Measurements from ENCODE around the gene PLEKHF1.

The PLEKHF1 gene

DNA sequence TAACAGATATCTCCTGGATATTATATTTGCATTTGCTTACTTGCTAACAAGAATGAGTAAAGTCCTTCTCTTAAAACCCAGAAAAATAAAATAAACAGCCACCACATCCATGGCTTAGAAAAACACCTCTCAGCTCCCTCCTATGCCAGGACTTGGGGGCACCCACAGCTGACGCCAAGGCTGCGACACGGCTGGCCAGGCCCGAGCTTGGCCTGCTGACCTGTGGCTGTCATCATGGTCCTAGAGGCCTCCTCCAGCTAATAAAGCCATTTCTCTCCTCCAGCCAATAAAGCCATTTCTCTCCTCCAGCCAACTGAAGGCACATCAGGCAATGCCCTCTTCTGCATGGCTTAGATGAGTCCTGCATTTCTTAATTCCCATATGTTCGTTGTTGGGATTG, 28.9 kb downstream of the PLEKHF1 start:
- POLR2A ChIA-PET = no interaction called here
- H3K27ac ChIP-seq (ENCODE audit: insufficient read depth in 1 of 2, low read depth in 1 of 2, low read length in 2 of 2, poor library complexity in 1 of 2, severe bottlenecking in 2 of 2) = no peak overlapping the region

DNA sequence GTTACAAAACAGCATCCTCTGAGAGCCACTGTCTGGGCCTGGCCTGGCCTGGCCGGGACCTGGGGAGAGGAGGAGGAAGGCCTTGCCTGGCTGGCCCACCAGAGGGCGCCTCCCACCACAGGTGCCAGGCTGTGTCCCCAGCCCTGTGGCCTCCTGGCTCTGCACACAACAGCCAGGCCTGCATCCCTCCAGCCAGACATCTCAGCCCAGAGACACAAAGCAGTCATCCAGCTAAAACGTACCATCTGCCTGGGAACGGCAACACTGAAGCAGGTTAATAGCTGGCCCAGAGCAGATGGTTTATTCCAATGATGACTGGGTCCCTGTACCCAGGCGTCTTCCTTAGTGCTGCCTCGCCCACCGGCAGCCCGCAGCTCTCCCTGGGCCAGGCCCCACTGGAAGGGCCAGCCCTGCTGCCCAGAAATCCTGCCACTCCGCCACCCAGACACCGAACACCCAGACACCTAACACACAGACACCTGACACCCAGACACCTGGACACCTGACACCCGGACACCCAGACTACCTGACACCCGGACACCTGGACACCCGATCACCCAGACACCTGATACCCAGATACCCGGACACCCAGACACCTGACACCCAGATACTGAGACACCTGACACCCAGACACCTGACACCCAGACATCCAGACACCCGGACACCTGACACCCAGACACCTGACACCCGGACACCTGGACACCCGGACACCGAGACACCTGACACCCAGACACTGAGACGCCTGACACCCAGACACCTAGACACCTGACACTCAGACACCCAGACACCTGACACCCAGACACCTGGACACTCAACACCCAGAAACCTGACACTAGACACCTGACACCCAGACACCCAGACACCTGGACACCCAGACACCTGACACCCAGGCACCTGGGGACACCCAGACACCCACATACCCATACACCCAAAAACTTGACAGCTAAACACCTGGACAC, 29.7 kb downstream of the PLEKHF1 start:
- no peaks in the 10 kb centered on the region for H3K36me3 ChIP-seq (ENCODE audit: control insufficient read depth in 4 of 4, insufficient read depth in 4 of 4, low read length in 3 of 4)
- 78% methylated on average over 15 of the region's 19 CpGs for WGBS (ENCODE audit: insufficient coverage)
- peak; percentile 74 to 85 (median 83) for DNase-seq
- peaks cover 0 to 2% (median 0%) of the 10 kb centered on the region in 4 experiments for H3K4me1 ChIP-seq (ENCODE audit: control extremely low read depth in 1 of 4, control insufficient read depth in 4 of 4, insufficient read depth in 4 of 4, low read length in 3 of 4)
- CTCF ChIA-PET = interaction anchor here (0.6 to 6.7 kb wide), 15 partner anchors 9 to 272 kb away, joined by 3 to 98 read pairs (median 5); partner anchors contain the start of genes C19orf12, PLEKHF1 and POP4
- POLR2A ChIA-PET = no interaction called here
- H3K9me3 ChIP-seq (ENCODE audit: control extremely low read depth in 1 of 5, control insufficient read depth in 4 of 5, insufficient read depth in 2 of 5, low read depth in 1 of 5, low read length in 4 of 5) = peaks cover 0 to 7% (median 4%) of the 10 kb centered on the region in 5 experiments
- H3K27me3 ChIP-seq (replicated peaks in 2 of 5; ENCODE audit: control insufficient read depth in 4 of 5, insufficient read depth in 5 of 5, low read length in 4 of 5) = no peaks in the 10 kb centered on the region
- no peak overlapping the region for H3K4me3 ChIP-seq (ENCODE audit: control insufficient read depth in 1 of 7, extremely low read depth in 1 of 7, insufficient read depth in 4 of 7, low read depth in 2 of 7, low read length in 6 of 7)
- H3K27ac ChIP-seq (ENCODE audit: insufficient read depth in 1 of 2, low read depth in 1 of 2, low read length in 2 of 2, poor library complexity in 1 of 2, severe bottlenecking in 2 of 2) = no peak overlapping the region

More for the DNA sequence above, 28.9 kb downstream of the PLEKHF1 start:
- H3K9me3 ChIP-seq (ENCODE audit: control extremely low read depth in 1 of 5, control insufficient read depth in 4 of 5, insufficient read depth in 2 of 5, low read depth in 1 of 5, low read length in 4 of 5) = peaks cover 0 to 7% (median 4%) of the 10 kb centered on the region in 5 experiments
- CTCF ChIA-PET = interaction anchor here (0.6 to 6.7 kb wide), 15 partner anchors 8 to 272 kb away, joined by 3 to 98 read pairs (median 5); partner anchors contain the start of genes C19orf12, PLEKHF1 and POP4
- peaks cover 0 to 2% (median 0%) of the 10 kb centered on the region in 4 experiments for H3K4me1 ChIP-seq (ENCODE audit: control extremely low read depth in 1 of 4, control insufficient read depth in 4 of 4, insufficient read depth in 4 of 4, low read length in 3 of 4)
- 97% methylated on average over 5 of the region's 5 CpGs for WGBS (ENCODE audit: insufficient coverage)
- no peaks in the 10 kb centered on the region for H3K36me3 ChIP-seq (ENCODE audit: control insufficient read depth in 4 of 4, insufficient read depth in 4 of 4, low read length in 3 of 4)
- H3K27me3 ChIP-seq (replicated peaks in 2 of 5; ENCODE audit: control insufficient read depth in 4 of 5, insufficient read depth in 5 of 5, low read length in 4 of 5) = no peaks in the 10 kb centered on the region
- no peak overlapping the region for H3K4me3 ChIP-seq (ENCODE audit: control insufficient read depth in 1 of 7, extremely low read depth in 1 of 7, insufficient read depth in 4 of 7, low read depth in 2 of 7, low read length in 6 of 7)
- DNase-seq = no peak

DNA sequence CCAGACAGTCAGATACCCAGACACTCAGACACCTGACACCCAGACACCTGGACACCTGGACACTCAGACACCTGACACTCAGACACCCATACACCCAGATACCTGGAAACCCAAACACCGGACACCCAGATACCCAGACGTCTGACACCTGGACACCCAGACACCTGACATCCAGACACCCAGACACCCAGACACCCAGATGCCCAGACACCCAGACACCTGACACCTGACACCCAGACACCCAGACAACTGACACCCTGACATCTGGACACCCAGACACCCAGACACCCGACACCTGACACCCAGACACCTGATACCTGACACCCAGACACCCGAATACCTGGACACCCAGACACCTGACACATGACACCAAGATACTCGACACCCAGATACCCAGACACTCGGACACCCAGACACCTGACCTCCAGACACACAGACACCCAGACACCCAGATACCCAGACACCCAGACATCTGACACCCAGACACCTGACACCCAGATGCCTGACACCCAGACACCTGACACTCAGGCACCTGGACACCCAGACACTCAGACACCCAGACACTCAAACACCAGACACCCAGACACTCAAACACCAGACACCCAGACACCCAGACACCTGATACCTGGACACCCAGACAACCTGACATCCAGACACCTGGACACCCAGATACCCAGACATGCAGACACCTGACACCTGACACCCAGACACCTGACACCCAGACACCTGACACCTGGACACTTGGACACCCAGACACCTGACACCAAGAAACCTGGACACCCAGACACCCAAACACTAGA, 30.7 kb downstream of the PLEKHF1 start:
- CTCF ChIA-PET = interaction anchor here (1.7 to 6.6 kb wide), 2 partner anchors 18 to 33 kb away, joined by 5 to 98 read pairs; partner anchors contain the start of gene C19orf12
- POLR2A ChIA-PET = no interaction called here

DNA sequence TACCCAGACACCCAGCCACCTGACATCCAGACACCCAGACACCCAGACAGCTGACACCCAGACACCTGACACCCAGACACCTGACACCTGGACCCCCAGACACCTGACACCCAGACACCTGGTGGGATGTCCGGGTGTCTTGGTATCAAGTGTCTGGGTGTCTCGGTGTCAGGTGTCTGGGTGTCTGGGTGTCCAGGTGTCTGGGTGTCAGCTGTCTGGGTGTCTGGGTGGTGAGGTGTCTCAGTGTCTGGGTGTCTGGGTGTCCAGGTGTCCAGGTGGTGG, 31.2 kb downstream of the PLEKHF1 start:
- no CpG with 5 or more reads among the region's 2 CpGs for WGBS (ENCODE audit: insufficient coverage)
- Histone ChIP-seq H3K27ac (ENCODE audit: insufficient read depth in 1 of 2, low read depth in 1 of 2, low read length in 2 of 2, poor library complexity in 1 of 2, severe bottlenecking in 2 of 2) (no peak overlapping the region), H3K27me3 (replicated peaks in 2 of 5; ENCODE audit: control insufficient read depth in 4 of 5, insufficient read depth in 5 of 5, low read length in 4 of 5) (no peaks in the 10 kb centered on the region), H3K36me3 (ENCODE audit: control insufficient read depth in 4 of 4, insufficient read depth in 4 of 4, low read length in 3 of 4) (peaks cover 0 to 2% (median under 1%) of the 10 kb centered on the region in 4 experiments), H3K9me3 (ENCODE audit: control extremely low read depth in 1 of 5, control insufficient read depth in 4 of 5, insufficient read depth in 2 of 5, low read depth in 1 of 5, low read length in 4 of 5) (no peaks in the 10 kb centered on the region), H3K4me1 (ENCODE audit: control extremely low read depth in 1 of 4, control insufficient read depth in 4 of 4, insufficient read depth in 4 of 4, low read length in 3 of 4) (no peaks in the 10 kb centered on the region), H3K4me3 (ENCODE audit: control insufficient read depth in 1 of 7, extremely low read depth in 1 of 7, insufficient read depth in 4 of 7, low read depth in 2 of 7, low read length in 6 of 7) (no peak overlapping the region)
- ChIA-PET CTCF (interaction anchor here (1.8 kb wide), 1 partner anchor 20 kb away, joined by 7 read pairs; no protein-coding TSS in a partner anchor), POLR2A (no interaction called here)
- DNase-seq = no peak

More for the DNA sequence above, 30.7 kb downstream of the PLEKHF1 start:
- H3K4me1 ChIP-seq (ENCODE audit: control extremely low read depth in 1 of 4, control insufficient read depth in 4 of 4, insufficient read depth in 4 of 4, low read length in 3 of 4) = no peaks in the 10 kb centered on the region
- no peaks in the 10 kb centered on the region for H3K27me3 ChIP-seq (replicated peaks in 2 of 5; ENCODE audit: control insufficient read depth in 4 of 5, insufficient read depth in 5 of 5, low read length in 4 of 5)
- H3K36me3 ChIP-seq (ENCODE audit: control insufficient read depth in 4 of 4, insufficient read depth in 4 of 4, low read length in 3 of 4) = no peaks in the 10 kb centered on the region
- 94% methylated on average over 2 of the region's 6 CpGs for WGBS (ENCODE audit: insufficient coverage)
- no peak overlapping the region for H3K4me3 ChIP-seq (ENCODE audit: control insufficient read depth in 1 of 7, extremely low read depth in 1 of 7, insufficient read depth in 4 of 7, low read depth in 2 of 7, low read length in 6 of 7)
- H3K27ac ChIP-seq (ENCODE audit: insufficient read depth in 1 of 2, low read depth in 1 of 2, low read length in 2 of 2, poor library complexity in 1 of 2, severe bottlenecking in 2 of 2) = no peak overlapping the region
- no peak for DNase-seq
- peaks cover 0 to under 1% (median 0%) of the 10 kb centered on the region in 5 experiments for H3K9me3 ChIP-seq (ENCODE audit: control extremely low read depth in 1 of 5, control insufficient read depth in 4 of 5, insufficient read depth in 2 of 5, low read depth in 1 of 5, low read length in 4 of 5)

DNA sequence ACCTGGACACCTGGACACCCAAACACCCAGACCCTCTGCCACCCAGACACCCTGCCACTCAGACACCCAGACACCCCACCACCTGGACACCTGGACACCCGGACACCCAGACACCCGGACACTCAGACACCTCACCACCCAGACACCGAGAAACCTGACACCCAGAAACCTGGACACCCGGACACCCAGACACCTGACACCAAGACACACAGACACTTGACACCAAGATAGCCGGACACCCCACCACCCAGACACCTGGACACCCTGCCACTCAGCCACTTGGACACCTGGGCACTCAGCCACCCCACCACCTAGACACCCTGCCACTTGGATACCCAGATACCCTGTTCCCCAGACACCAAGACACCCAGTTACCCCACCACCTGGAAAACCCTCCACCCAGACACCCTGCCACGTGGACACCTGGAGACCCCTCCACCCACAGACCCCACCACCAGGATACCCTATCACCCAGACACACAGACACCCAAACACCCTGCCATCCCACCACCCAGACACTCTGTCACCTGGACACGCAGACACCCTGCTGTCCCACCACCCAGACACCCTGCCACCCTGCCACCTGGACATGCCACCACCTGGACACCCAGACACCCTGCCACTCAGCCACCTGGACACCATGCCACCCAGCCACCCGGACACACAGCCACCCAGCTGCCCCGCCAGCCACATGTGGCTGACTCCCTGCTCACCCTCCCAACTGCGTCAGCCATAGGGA, 32.4 kb downstream of the PLEKHF1 start:
- no peak overlapping the region for H3K4me3 ChIP-seq (ENCODE audit: control insufficient read depth in 1 of 7, extremely low read depth in 1 of 7, insufficient read depth in 4 of 7, low read depth in 2 of 7, low read length in 6 of 7)
- POLR2A ChIA-PET = no interaction called here
- CTCF ChIA-PET = interaction anchor here (0.6 to 1.8 kb wide), 3 partner anchors 19 to 86 kb away, joined by 3 to 7 read pairs (median 3); no protein-coding TSS in a partner anchor
- DNase-seq = no peak
- no peaks in the 10 kb centered on the region for H3K9me3 ChIP-seq (ENCODE audit: control extremely low read depth in 1 of 5, control insufficient read depth in 4 of 5, insufficient read depth in 2 of 5, low read depth in 1 of 5, low read length in 4 of 5)
- 90% methylated on average over 5 of the region's 10 CpGs for WGBS (ENCODE audit: insufficient coverage)
- no peaks in the 10 kb centered on the region for H3K4me1 ChIP-seq (ENCODE audit: control extremely low read depth in 1 of 4, control insufficient read depth in 4 of 4, insufficient read depth in 4 of 4, low read length in 3 of 4)
- H3K36me3 ChIP-seq (ENCODE audit: control insufficient read depth in 4 of 4, insufficient read depth in 4 of 4, low read length in 3 of 4) = peaks cover 0 to 14% (median 7%) of the 10 kb centered on the region in 4 experiments
- no peaks in the 10 kb centered on the region for H3K27me3 ChIP-seq (replicated peaks in 2 of 5; ENCODE audit: control insufficient read depth in 4 of 5, insufficient read depth in 5 of 5, low read length in 4 of 5)
- no peak overlapping the region for H3K27ac ChIP-seq (ENCODE audit: insufficient read depth in 1 of 2, low read depth in 1 of 2, low read length in 2 of 2, poor library complexity in 1 of 2, severe bottlenecking in 2 of 2)

- Histone ChIP-seq H3K9me3 (ENCODE audit: control extremely low read depth in 1 of 5, control insufficient read depth in 4 of 5, insufficient read depth in 2 of 5, low read depth in 1 of 5, low read length in 4 of 5) (no peaks in the 10 kb centered on the region), H3K4me3 (ENCODE audit: control insufficient read depth in 1 of 7, extremely low read depth in 1 of 7, insufficient read depth in 4 of 7, low read depth in 2 of 7, low read length in 6 of 7) (no peak overlapping the region), H3K36me3 (ENCODE audit: control insufficient read depth in 4 of 4, insufficient read depth in 4 of 4, low read length in 3 of 4) (peaks cover 2 to 29% (median 13%) of the 10 kb centered on the region in 4 experiments), H3K4me1 (ENCODE audit: control extremely low read depth in 1 of 4, control insufficient read depth in 4 of 4, insufficient read depth in 4 of 4, low read length in 3 of 4) (no peaks in the 10 kb centered on the region), H3K27me3 (replicated peaks in 2 of 5; ENCODE audit: control insufficient read depth in 4 of 5, insufficient read depth in 5 of 5, low read length in 4 of 5) (no peaks in the 10 kb centered on the region), H3K27ac (ENCODE audit: insufficient read depth in 1 of 2, low read depth in 1 of 2, low read length in 2 of 2, poor library complexity in 1 of 2, severe bottlenecking in 2 of 2) (no peak overlapping the region)
- CTCF ChIA-PET = interaction anchor here (0.8 to 3.0 kb wide), 3 partner anchors 12 to 16 kb away, joined by 3 to 17 read pairs (median 3); partner anchors contain the start of gene C19orf12
- no peak for DNase-seq
- POLR2A ChIA-PET = no interaction called here
- WGBS (ENCODE audit: insufficient coverage) = 93% methylated on average over 4 of the region's 5 CpGs
Measured at GRCh38 chr19:29699861-29700260, 34.6 kb downstream of the PLEKHF1 start.
